Fibroblast of lung (primary cell): ENCODE measurements around the gene ZNF365.

Experiments used
- EZH2 ChIP-seq: IDR thresholded peaks from 2 replicates; pipeline ENCODE4 v1.5.1; 2012; ENCODE audit warnings: low read length, control low read depth, mild to moderate bottlenecking; ENCODE audit errors: missing control alignments
- TF ChIP-seq, protein P1 (sequence below), 2 donors: IDR thresholded peaks in 1 of 2; conservative IDR thresholded peaks in 1 of 2; 1 replicate in 1 of 2; 2 replicates in 1 of 2; pipeline ENCODE4 v1.5.1; 2011 to 2012; ENCODE audit warnings: low read length in 2 of 2, control low read depth in 1 of 2, inconsistent platforms in 1 of 2, low read depth in 1 of 2, mild to moderate bottlenecking in 1 of 2

DNA sequence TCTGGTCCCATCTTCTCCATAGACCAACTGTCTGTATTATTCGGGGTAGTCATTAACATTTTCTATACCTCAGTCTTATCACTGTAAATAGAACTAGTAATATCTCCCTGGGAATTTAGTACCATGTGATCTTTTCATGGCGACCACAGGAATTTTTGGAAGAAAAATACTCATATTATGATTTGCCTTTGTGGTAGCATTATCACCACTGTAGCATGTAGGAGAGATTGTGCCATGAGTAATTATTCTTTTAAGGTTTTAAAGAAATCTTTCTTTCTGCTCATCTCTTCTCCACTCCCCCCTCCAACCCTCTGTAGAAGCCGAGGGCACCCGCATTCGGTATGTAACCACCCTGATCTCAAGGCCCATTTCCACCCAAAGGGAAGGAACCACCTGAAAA is 25.0 kb downstream of the ZNF365 start:
- TF ChIP-seq, protein P1, sequence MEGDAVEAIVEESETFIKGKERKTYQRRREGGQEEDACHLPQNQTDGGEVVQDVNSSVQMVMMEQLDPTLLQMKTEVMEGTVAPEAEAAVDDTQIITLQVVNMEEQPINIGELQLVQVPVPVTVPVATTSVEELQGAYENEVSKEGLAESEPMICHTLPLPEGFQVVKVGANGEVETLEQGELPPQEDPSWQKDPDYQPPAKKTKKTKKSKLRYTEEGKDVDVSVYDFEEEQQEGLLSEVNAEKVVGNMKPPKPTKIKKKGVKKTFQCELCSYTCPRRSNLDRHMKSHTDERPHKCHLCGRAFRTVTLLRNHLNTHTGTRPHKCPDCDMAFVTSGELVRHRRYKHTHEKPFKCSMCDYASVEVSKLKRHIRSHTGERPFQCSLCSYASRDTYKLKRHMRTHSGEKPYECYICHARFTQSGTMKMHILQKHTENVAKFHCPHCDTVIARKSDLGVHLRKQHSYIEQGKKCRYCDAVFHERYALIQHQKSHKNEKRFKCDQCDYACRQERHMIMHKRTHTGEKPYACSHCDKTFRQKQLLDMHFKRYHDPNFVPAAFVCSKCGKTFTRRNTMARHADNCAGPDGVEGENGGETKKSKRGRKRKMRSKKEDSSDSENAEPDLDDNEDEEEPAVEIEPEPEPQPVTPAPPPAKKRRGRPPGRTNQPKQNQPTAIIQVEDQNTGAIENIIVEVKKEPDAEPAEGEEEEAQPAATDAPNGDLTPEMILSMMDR (conservative IDR thresholded peaks at IDR 0.05 in 1 of 2, IDR thresholded peaks at IDR 0.05 in 1 of 2; ENCODE audit: low read depth in 1 of 2, low read length in 2 of 2): no peak
- TF ChIP-seq EZH2: no peak
